ENCODE results near the gene NUP93. TPM values are rescaled to one million over a fixed set of nuclear protein-coding genes. Genes with fewer than 3 reads are reported as not detected.
"Not testable (repeated sequence)": the region's sequence is repeated elsewhere in the genome, so short reads cannot be mapped to it uniquely, and the experiment has no call there.

The NUP93 gene
- total RNA-seq, 1 donor from 2014 or later: 57.0 TPM

GRCh38 chr16:56708525-56709442, 21.1 kb upstream of the NUP93 start:
- DNase-seq (ENCODE audit: extremely low read depth, low read depth, low spot score): no peak

DNA sequence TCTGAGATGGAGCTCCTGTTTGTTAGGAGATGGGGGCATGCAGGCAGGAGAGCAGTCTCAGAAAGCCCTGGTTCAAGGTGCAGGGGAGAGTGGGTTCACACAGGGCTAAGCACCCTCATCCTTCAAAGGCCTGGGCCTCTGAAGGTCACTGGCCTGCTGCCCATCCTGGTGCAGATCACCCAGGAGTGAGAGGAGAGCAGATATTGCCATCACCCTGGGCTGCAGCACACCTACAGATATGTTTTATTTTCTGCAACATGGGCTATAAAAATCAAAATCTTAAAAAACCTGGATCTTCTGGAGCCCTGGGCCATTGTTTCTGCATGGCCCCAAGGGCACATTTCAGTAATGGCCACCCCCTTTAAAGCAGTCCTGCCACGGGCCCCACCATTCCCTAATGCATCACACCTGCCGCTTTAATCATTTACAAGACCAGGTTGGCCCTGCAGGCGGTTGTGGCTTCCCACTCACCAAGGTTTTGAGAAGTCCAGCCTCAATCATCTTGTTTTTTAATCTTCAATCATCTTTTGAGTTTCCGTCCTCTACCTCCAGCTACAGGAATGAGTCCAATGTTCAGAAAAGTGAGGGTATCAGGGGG, 20.4 kb upstream of the NUP93 start:
- DNase-seq (ENCODE audit: extremely low read depth, low read depth, low spot score): no peak

- DNase-seq (ENCODE audit: extremely low read depth, low read depth, low spot score): no peak
These were observed 19.7 kb upstream of the NUP93 start for GRCh38 chr16:56710181-56710737.

GRCh38 chr16:56711862-56712261, 18.1 kb upstream of the NUP93 start:
- DNase-seq (ENCODE audit: extremely low read depth, low read depth, low spot score): no peak

DNA sequence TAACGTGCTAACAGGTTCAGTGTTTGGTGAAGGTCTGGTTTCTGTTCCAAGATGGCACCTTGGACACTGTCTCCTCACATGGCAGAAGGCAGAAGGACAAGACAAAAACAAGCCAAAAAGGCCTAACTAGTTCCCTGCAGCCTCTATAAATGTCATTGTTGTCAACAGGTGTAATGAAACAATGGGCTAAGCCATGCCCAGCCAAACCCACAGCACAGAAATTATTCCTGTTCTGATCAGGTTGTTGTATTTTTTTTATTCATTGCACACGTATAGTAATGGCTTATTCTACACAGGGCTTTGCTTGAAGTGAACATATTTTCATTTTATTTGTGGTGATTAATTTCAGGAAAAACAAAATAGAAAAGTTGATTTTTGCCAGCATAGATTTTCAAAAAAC, 16.1 kb upstream of the NUP93 start:
- DNase-seq (ENCODE audit: extremely low read depth, low read depth, low spot score): no peak

GRCh38 chr16:56715126-56715525, 14.8 kb upstream of the NUP93 start:
- no peak for DNase-seq (ENCODE audit: extremely low read depth, low read depth, low spot score)

GRCh38 chr16:56716761-56717160, 13.2 kb upstream of the NUP93 start:
- DNase-seq (ENCODE audit: extremely low read depth, low read depth, low spot score): no peak

DNA sequence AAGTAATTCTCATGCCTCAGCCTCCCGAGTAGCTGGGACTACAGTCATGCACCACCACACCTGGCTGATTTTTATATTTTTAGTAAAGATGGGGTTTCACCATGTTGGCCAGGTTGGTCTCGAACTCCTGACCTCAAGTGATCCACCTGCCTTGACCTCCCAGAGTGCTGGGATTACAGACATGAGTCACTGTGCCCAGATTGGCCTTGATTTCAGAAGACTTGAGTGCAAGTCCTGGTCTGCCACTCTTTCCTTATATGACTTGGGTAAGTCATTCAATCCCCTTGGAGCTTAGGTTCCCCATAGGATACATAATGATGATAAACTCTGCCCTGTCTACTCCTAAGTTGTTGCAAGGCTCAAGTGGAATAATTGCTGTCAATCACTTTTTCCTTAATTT, 12.4 kb upstream of the NUP93 start:
- DNase-seq (ENCODE audit: extremely low read depth, low read depth, low spot score): not testable (repeated sequence)

GRCh38 chr16:56722200-56722842, 7.6 kb upstream of the NUP93 start:
- DNase-seq (ENCODE audit: extremely low read depth, low read depth, low spot score): no peak

GRCh38 chr16:56724191-56724590, 5.7 kb upstream of the NUP93 start:
- DNase-seq (ENCODE audit: extremely low read depth, low read depth, low spot score): no peak

GRCh38 chr16:56726283-56726682, 3.6 kb upstream of the NUP93 start:
- DNase-seq (ENCODE audit: extremely low read depth, low read depth, low spot score): no peak

GRCh38 chr16:56726926-56727325, 3.0 kb upstream of the NUP93 start:
- DNase-seq (ENCODE audit: extremely low read depth, low read depth, low spot score): no peak

GRCh38 chr16:56728027-56728426, 1.9 kb upstream of the NUP93 start:
- DNase-seq (ENCODE audit: extremely low read depth, low read depth, low spot score): no peak

DNA sequence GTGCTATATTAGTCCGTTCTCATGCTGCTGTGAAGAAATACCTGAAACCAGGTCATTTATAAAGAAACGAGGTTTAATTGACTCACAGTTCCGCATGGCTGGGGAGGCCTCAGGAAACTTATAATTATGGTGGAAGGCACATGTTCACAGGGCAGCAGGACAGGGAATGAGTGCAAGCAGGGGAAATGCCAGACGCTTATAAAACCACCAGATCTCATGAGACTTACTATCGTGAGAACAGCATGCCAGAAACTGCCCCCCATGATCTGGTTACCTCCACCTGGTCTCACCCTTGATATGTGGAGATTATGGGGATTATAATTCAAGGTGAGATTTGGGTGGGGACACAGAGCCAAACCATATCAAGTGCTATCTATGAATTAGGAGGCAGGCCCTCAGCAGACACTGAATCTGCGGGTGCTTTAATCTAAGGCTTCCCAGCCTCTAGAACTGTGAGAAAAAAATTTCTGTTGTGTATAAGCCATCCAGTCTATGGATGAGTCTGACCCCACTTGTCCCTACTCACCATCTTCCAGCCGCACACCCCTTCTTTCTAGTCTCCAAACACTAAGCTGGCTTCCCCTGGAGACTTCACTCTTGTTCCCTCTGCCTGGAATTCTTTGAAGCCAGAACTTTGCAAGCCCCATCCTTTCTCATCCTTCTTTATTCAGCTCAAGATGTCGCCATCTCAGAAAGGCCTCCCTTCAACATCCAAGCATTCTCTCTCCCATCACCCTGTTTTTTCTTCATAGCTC, 772 bp upstream of the NUP93 start:
- no peak for DNase-seq (ENCODE audit: extremely low read depth, low read depth, low spot score)

GRCh38 chr16:56732366-56732765, 2.4 kb downstream of the NUP93 start:
- DNase-seq (ENCODE audit: extremely low read depth, low read depth, low spot score): no peak

DNA sequence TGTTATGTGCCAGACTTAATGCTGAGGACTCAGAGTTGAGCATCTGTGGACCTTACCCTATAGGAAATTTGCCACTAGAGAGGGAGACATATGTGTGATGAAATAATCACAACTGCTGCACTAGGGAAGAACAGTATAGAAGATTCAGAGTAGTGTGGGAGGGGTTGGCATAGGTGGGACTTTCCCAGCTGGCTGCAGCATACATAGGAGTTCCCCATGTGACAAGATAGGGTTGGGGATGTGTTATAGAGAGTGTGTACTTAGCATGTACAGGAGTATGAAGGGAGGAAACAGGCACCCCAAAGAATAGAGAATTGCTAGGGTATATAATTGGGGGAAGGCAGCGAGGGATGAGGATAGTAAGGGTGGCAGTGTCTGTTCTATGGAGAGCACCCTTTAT, 2.9 kb downstream of the NUP93 start:
- no peak for DNase-seq (ENCODE audit: extremely low read depth, low read depth, low spot score)

DNA sequence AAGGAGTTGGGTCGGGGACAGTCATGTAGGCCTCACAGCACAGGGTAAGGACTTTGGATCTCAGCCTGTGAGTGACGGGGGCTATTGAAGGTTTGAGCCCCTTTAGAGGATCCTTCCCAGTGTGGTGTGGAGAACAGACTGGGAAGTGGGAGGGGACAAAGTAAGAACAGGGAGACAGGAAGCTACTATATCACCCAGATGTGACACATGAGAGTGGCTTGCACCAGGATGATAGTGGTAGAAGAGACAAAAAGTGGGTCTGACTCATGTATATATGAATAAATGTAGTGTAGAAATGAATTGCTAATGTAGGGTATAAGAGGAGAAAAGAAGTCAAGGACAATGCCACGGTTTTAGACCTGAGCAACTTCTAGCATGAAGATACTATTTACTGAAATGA, 4.5 kb downstream of the NUP93 start:
- no peak for DNase-seq (ENCODE audit: extremely low read depth, low read depth, low spot score)

DNA sequence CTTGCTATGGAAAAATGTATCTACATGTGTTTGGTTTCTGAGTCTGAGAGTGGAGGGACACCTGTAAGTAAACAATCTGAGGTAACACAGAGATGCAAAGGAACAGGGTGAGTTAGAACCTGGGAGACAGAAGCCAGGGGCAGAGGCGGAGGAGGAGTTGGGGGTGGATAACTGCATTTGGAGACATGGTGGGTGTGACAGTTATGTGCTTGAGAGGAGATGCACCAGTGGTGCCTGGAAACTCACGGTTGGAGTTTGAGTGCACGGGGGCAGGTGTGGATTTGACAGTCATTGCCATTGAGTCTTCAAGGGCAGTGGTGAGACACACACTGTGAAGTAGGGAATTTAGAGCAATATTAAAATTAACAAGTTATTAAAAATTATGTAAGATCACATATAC, 6.5 kb downstream of the NUP93 start:
- no peak for DNase-seq (ENCODE audit: extremely low read depth, low read depth, low spot score)

DNA sequence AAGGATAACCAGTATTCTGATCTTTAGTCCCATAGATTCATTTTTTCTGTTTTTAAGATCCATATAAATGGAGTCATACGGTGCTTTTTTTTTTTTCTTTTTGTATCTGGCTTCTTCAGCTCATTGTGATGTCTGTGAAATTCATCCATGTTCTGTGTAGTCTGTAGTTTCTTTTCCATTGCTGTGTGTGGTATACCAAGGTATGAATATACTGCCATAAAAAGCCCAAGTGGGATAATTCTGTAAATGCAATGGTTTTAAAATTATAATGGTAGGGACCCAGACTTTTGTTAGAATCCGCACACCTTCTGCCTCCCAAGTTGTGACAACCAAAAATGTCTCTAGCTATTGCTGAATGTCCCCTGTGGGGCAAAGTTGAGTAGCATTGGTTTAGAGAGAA, 7.6 kb downstream of the NUP93 start:
- no peak for DNase-seq (ENCODE audit: extremely low read depth, low read depth, low spot score)

DNA sequence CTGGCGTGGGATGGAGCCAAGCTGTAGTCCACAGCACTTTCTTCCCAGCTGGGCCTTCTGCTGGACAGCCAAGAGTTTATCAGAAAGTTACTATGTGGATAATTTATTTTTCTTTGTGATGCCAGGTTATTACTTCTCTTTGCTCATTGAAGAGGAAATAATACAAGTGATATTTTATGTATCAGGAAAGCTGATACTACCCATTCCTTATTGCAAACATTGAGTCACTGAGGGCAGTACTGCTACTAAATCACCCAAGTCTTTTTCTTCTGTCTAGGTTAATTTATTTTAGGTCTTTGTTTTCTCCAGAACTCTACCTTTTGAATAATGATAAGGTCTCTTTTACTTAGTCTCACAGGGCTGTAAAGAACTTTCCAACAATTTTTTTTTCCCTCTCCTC, 8.3 kb downstream of the NUP93 start:
- no peak for DNase-seq (ENCODE audit: extremely low read depth, low read depth, low spot score)

GRCh38 chr16:56739378-56739777, 9.4 kb downstream of the NUP93 start:
- not testable (repeated sequence) for DNase-seq (ENCODE audit: extremely low read depth, low read depth, low spot score)
